GM06990 (cell line): ENCODE results near the gene TMEM123.
"Not testable (repeated sequence)": the region's sequence is repeated elsewhere in the genome, so short reads cannot be mapped to it uniquely, and the experiment has no call there.

ENCODE experiments used
- DNase-seq: peaks from one replicate; pipeline ENCODE4 v3.0.0-alpha.2; 2011; ENCODE audit not compliant: insufficient read length; ENCODE audit errors: extremely low read depth
- H3K27me3 ChIP-seq: replicated peaks from 2 replicates; pipeline ENCODE4 v1.6.0; 2011; ENCODE audit warnings: low read length; ENCODE audit not compliant: control insufficient read depth, insufficient read depth
- H3K36me3 ChIP-seq: 2 replicates; pipeline ENCODE4 v1.5.1; 2011; ENCODE audit warnings: low read length; ENCODE audit not compliant: control insufficient read depth, insufficient read depth
- H3K4me3 ChIP-seq: replicated peaks from 2 replicates; pipeline ENCODE4 v1.5.1; 2011; ENCODE audit warnings: low read depth, mild to moderate bottlenecking, control low read depth, low read length
- TF ChIP-seq, protein P1 (sequence below): IDR thresholded peaks from 2 replicates; pipeline ENCODE4 v1.5.1; 2011; ENCODE audit warnings: low read length, control low read depth, mild to moderate bottlenecking, inconsistent platforms; ENCODE audit not compliant: insufficient read depth, poor library complexity, severe bottlenecking

The TMEM123 gene

DNA sequence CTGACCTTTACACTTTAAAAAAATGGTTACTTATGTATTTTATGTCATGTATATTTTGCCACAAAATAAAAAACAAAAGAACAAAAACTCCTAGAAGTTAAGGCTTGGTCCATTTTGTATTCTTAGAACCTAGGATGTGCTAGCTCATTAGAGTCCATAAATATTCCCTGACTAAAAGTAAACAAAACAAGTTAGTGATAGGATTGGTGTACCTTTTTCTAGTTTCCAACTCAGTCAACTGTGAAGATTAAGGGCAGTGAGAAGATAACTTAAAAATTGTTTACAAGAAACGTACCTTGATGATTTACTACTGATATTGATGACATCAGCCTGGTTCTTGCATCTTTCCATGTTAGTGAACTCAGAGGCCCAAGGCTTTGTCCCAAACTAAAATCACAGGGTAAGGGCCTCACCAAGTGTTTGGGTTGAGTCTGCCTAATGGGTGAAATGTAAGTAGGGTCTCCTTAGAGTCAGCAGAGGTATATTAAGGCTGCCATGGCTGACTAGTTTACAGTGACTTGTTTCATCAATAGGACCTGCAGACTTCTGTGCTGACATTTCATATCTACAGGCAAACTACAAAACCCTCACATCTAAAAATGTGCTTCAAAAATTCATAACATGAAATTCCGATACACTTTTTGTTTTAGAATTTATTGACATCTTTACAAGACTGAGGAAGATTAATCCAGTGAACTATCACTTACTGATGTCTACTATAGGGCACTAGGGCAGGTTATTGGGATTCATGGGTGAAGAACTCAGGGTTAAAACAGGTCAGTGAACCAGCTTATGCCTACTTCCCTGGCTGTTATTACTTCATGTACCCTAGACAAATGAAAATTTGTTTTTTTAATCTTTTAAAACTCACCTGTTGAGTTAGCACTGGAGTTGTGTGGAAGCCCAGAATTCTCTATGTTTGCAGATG is 4.4 kb downstream of the TMEM123 start:
- Histone ChIP-seq H3K4me3 (no peak overlapping the region), H3K27me3 (no peaks in the 10 kb centered on the region), H3K36me3 (no peaks in the 10 kb centered on the region; the same call in 1 of the 2 replicates)
- TF ChIP-seq, protein P1, sequence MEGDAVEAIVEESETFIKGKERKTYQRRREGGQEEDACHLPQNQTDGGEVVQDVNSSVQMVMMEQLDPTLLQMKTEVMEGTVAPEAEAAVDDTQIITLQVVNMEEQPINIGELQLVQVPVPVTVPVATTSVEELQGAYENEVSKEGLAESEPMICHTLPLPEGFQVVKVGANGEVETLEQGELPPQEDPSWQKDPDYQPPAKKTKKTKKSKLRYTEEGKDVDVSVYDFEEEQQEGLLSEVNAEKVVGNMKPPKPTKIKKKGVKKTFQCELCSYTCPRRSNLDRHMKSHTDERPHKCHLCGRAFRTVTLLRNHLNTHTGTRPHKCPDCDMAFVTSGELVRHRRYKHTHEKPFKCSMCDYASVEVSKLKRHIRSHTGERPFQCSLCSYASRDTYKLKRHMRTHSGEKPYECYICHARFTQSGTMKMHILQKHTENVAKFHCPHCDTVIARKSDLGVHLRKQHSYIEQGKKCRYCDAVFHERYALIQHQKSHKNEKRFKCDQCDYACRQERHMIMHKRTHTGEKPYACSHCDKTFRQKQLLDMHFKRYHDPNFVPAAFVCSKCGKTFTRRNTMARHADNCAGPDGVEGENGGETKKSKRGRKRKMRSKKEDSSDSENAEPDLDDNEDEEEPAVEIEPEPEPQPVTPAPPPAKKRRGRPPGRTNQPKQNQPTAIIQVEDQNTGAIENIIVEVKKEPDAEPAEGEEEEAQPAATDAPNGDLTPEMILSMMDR, result no peak
- no peak for DNase-seq

DNA sequence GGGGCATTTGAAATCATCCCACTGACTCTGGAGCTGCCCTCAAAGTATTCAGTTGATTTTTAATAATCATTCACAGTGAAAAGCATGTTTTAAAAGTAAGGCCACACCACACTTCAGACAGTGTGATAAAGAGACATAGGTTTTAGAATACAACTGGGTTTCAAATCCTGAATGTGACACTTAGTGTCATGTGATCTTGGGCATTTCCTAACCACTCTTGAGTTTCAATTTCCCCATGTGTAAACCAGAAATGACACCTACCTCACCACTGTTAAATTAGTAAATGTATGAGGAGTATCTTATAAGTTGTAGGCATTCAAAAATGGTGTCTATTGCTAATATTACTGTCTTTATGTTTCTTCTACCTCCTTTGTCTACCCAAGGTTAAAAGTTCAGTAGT is 5.4 kb downstream of the TMEM123 start:
- H3K4me3 ChIP-seq, result no peak overlapping the region
- TF ChIP-seq, protein P1, result no peak
- H3K27me3 ChIP-seq, result no peaks in the 10 kb centered on the region

DNA sequence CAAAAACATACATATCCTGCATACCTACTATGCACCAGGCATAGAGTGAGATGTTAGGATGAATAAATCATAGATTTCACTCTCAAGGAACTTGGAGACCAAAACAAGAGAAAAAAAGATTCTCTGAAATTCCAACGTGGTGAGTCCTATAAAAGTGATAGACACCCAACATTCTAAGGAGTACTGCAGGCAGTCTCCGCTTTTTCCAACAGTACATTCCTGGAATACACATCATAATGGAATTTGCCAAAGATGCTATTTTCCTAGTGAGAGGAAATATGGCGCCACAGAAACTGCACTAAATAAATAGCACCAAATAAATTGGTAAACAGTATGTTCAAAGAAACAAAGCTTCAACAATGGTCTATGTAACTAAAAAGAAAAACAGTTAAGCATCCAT is 6.0 kb downstream of the TMEM123 start:
- no peak for DNase-seq
- no peaks in the 10 kb centered on the region for H3K27me3 ChIP-seq
- TF ChIP-seq, protein P1, result no peak
- H3K4me3 ChIP-seq, result no peak overlapping the region
- H3K36me3 ChIP-seq, result no peaks in the 10 kb centered on the region; the same call in 1 of the 2 replicates

More for the DNA sequence above, 5.4 kb downstream of the TMEM123 start:
- peak; percentile 37 for DNase-seq
- no peaks in the 10 kb centered on the region; the same call in 1 of the 2 replicates for H3K36me3 ChIP-seq

DNA sequence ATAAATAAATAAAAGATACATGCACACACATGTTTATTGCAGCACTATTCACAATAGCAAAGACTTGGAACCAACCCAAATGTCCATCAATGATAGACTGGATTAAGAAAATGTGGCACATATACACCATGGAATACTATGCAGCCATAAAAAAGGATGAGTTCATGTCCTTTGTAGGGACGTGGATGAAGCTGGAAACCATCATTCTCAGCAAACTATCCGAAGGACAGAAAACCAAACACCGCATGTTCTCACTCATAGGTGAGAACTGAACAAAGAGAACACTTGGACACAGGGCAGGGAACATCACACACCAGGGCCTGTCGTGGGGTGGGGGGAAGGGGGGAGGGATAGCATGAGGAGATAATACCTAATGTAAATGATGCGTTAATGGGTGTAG is 7.9 kb downstream of the TMEM123 start:
- H3K4me3 ChIP-seq, H3K36me3 ChIP-seq, DNase-seq, H3K27me3 ChIP-seq: not testable (repeated sequence)

DNA sequence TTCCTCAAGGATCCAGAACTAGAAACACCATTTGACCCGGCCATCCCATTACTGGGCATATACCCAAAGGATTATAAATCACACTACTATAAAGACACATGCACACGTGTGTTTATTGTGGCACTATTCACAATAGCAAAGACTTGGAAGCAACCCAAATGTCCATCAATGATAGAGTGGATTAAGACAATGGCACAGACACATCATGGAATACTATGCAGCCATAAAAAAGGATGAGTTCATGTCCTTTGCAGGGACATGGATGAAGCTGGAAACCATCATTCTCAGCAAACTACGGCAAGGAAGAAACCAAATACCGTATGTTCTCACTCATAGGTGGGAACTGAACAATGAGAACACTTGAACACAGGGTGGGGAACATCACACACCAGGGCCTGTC is 8.4 kb downstream of the TMEM123 start:
- not testable (repeated sequence) for H3K36me3 ChIP-seq, H3K27me3 ChIP-seq, DNase-seq, H3K4me3 ChIP-seq

DNA sequence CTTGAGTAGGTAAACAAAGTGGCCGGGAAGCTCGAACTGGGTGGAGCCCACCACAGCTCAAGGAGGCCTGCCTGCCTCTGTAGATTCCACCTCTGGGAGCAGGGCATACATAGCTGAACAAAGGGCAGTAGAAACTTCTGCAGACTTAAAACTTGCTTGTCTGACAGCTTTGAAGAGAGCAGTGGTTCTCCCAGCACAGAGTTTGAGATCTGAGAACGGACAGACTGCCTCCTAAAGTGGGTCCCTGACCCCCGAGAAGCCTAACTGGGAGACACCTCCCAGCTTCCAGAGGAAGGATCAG is 13.6 kb downstream of the TMEM123 start:
- H3K36me3 ChIP-seq, H3K27me3 ChIP-seq, H3K4me3 ChIP-seq, DNase-seq: not testable (repeated sequence)

DNA sequence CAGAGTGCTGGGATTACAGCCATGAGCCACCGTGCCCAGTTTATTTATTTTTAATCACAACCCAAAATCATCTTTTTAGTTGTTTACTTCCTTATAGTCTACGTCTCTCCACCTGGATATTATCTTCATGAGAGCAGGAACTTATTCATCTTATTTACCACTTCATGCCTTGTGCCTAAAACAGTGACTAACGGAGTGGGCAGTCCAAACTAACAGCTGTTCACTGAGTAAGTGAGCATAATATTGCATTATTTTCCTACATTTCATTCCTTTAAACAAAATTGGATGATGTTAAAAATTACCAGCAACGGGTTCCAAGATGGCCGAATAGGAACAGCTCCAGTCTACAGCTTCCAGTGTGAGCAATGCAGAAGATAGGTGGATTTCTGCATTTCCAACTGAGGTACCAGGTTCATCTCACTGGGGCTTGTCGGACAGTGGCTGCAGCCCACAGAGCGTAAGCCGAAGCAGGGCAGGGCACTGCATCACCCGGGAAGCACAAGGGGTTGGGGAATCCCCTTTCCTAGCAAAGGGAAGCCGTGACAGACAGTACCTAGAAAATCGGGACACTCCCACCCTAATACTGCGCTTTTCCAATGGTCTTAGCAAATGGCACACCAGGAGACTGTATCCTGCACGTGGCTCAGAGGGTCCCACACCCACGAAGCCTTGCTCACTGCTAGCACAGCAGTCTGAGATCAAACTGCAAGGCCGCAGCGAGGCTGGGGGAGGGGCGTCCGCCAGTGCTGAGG is 14.1 kb downstream of the TMEM123 start:
- no peak overlapping the region for H3K4me3 ChIP-seq
- no peak for DNase-seq
- no peaks in the 10 kb centered on the region; the same call in 1 of the 2 replicates for H3K36me3 ChIP-seq
- no peaks in the 10 kb centered on the region for H3K27me3 ChIP-seq
- TF ChIP-seq, protein P1, result no peak
